SK-N-SH (cell line): ENCODE measurements around the gene PHYKPL. TPM values are rescaled to one million over a fixed set of nuclear protein-coding genes. Genes with fewer than 3 reads are reported as not detected.

ENCODE experiments used
- CTCF ChIA-PET: fragments of 300-600, 350-600 bp; formaldehyde crosslinking; extraction: SDS; loops from one replicate; lab custom pipeline; 2021; lab: Yijun Ruan, JAX
- POLR2A ChIA-PET: fragments of 350-600 bp; sonication (Branson Sonifier 250); formaldehyde crosslinking; extraction: SDS; loops from one replicate; lab custom pipeline; 2020; ENCODE audit warnings: antibody characterized with exemption, inconsistent platforms; lab: Yijun Ruan, JAX
- DNase-seq: peaks from one replicate; pipeline ENCODE4 v3.0.0; 2012
- H2AFZ ChIP-seq: fragments of 200-600 bp; sonication (generic); 2 replicates; pipeline ENCODE4 v1.8.1; 2016; ENCODE audit warnings: antibody characterized with exemption, mild to moderate bottlenecking, low read depth
- H3F3A ChIP-seq: fragments of 200-600 bp; sonication (generic); replicated peaks from 2 replicates; pipeline ENCODE3; 2016; ENCODE audit warnings: antibody characterized with exemption, mild to moderate bottlenecking; ENCODE audit not compliant: insufficient read depth
- H3K27ac ChIP-seq, 2 experiments: fragments of 200-500 bp in 1 of 2; fragments of 200-600 bp in 1 of 2; sonication (Bioruptor generic) in 1 of 2; sonication (generic), shearing (Covaris generic) in 1 of 2; 2 replicates each; pipeline versions ENCODE4 v1.5.1 to v1.6.1; 2014 to 2016; ENCODE audit warnings: low read depth in 2 of 2, inconsistent platforms in 1 of 2, low read length in 1 of 2, mild to moderate bottlenecking in 1 of 2, mixed read lengths in 1 of 2
- H3K27me3 ChIP-seq: fragments of 200-600 bp; sonication (generic), shearing (Covaris generic); 2 replicates; pipeline ENCODE4 v1.6.1; 2016; ENCODE audit warnings: mixed run types; ENCODE audit not compliant: insufficient read depth
- H3K36me3 ChIP-seq, 2 experiments: fragments of 200-500 bp in 1 of 2; fragments of 200-600 bp in 1 of 2; sonication (Bioruptor generic) in 1 of 2; sonication (generic) in 1 of 2; replicated peaks in 1 of 2; 2 replicates each; pipeline versions ENCODE3 to v1.5.1; 2014 to 2016; ENCODE audit warnings: low read length in 1 of 2, mild to moderate bottlenecking in 1 of 2; ENCODE audit not compliant: insufficient read depth in 2 of 2, control insufficient read depth in 1 of 2
- H3K4me1 ChIP-seq, 2 experiments: fragments of 200-500 bp in 1 of 2; fragments of 200-600 bp in 1 of 2; sonication (Bioruptor generic) in 1 of 2; sonication (generic), shearing (Covaris generic) in 1 of 2; 2 replicates each; pipeline versions ENCODE4 v1.5.1 to v1.6.1; 2014 to 2016; ENCODE audit warnings: low read depth in 1 of 2, low read length in 1 of 2, mixed run types in 1 of 2; ENCODE audit not compliant: insufficient read depth in 2 of 2, control insufficient read depth in 1 of 2
- H3K4me2 ChIP-seq: fragments of 200-600 bp; sonication (generic), shearing (Covaris generic); 2 replicates; pipeline ENCODE4 v1.6.1; 2017; ENCODE audit warnings: mixed run types
- H3K4me3 ChIP-seq, 2 experiments: fragments of 200-500 bp in 1 of 2; fragments of 200-600 bp in 1 of 2; sonication (Bioruptor generic) in 1 of 2; sonication (generic), shearing (Covaris generic) in 1 of 2; 2 replicates each; pipeline versions ENCODE4 v1.5.1 to v1.8.1; 2014 to 2016; ENCODE audit warnings: low read depth in 2 of 2, inconsistent platforms in 1 of 2, low read length in 1 of 2, mild to moderate bottlenecking in 1 of 2, mixed read lengths in 1 of 2, moderate library complexity in 1 of 2
- H3K79me2 ChIP-seq: fragments of 200-600 bp; sonication (generic); 2 replicates; pipeline ENCODE4 v1.8.1; 2017; ENCODE audit warnings: mild to moderate bottlenecking; ENCODE audit not compliant: insufficient read depth
- H3K9ac ChIP-seq: fragments of 200-600 bp; sonication (generic); 2 replicates; pipeline ENCODE4 v1.6.1; 2017; ENCODE audit warnings: mixed run types
- H3K9me2 ChIP-seq: fragments of 200-600 bp; sonication (generic); 2 replicates; pipeline ENCODE4 v1.6.1; 2017; ENCODE audit warnings: mixed run types
- H3K9me3 ChIP-seq: fragments of 200-600 bp; sonication (generic); 2 replicates; pipeline ENCODE4 v1.6.1; 2017; ENCODE audit warnings: mixed run types, mild to moderate bottlenecking, moderate library complexity
- H4K20me1 ChIP-seq: fragments of 200-600 bp; sonication (generic); 2 replicates; pipeline ENCODE4 v1.6.1; 2017; ENCODE audit warnings: mild to moderate bottlenecking, mixed run types; ENCODE audit not compliant: insufficient read depth
- CHD2 ChIP-seq: fragments of 150-350 bp; IDR thresholded peaks from 2 replicates; pipeline ENCODE4 v1.6.1; 2018; ENCODE audit warnings: low read length; ENCODE audit not compliant: partially characterized antibody
- EP300 ChIP-seq, 2 experiments: IDR thresholded peaks; 2 replicates each; pipeline versions ENCODE4 v1.4.0 to v1.6.1; 2012; ENCODE audit warnings: borderline replicate concordance in 1 of 2, low read depth in 1 of 2, low read length in 1 of 2
- EZH2phosphoT487 ChIP-seq: fragments of 200-600 bp; sonication (generic); IDR thresholded peaks from 2 replicates; pipeline ENCODE4 v1.6.1; 2017; ENCODE audit warnings: low read depth, mixed run types, mild to moderate bottlenecking, antibody characterized with exemption, moderate library complexity, borderline replicate concordance
- FOXM1 ChIP-seq: IDR thresholded peaks from 2 replicates; pipeline ENCODE4 v1.4.0; 2012; ENCODE audit warnings: low read depth, mild to moderate bottlenecking
- GABPA ChIP-seq: IDR thresholded peaks from 2 replicates; pipeline ENCODE4 v1.4.0; 2012; ENCODE audit warnings: low read depth, mild to moderate bottlenecking
- GATA2 ChIP-seq: sonication (generic); formaldehyde crosslinking; IDR thresholded peaks from 2 replicates; pipeline ENCODE4 v1.5.0; 2020; ENCODE audit warnings: mild to moderate bottlenecking, missing genetic modification reagents
- JUND ChIP-seq: IDR thresholded peaks from 2 replicates; pipeline ENCODE4 v1.4.0; 2012
- MEF2A ChIP-seq: IDR thresholded peaks from 2 replicates; pipeline ENCODE4 v1.4.0; 2012; ENCODE audit warnings: low read depth, borderline replicate concordance
- NFIC ChIP-seq: IDR thresholded peaks from 2 replicates; pipeline ENCODE4 v1.4.0; 2012; ENCODE audit warnings: borderline replicate concordance
- REST ChIP-seq: IDR thresholded peaks from 2 replicates; pipeline ENCODE4 v1.6.1; 2012; ENCODE audit warnings: mild to moderate bottlenecking, low read depth, low read length, moderate library complexity
- RFX5 ChIP-seq: IDR thresholded peaks from 2 replicates; pipeline ENCODE4 v1.6.1; 2012; ENCODE audit warnings: mild to moderate bottlenecking, improper control_type of control experiment, low read length
- TCF12 ChIP-seq: IDR thresholded peaks from 2 replicates; pipeline ENCODE4 v1.4.0; 2012
- TEAD4 ChIP-seq: IDR thresholded peaks from 2 replicates; pipeline ENCODE4 v1.4.0; 2012; ENCODE audit warnings: mild to moderate bottlenecking, borderline replicate concordance; ENCODE audit not compliant: insufficient read depth
- USF2 ChIP-seq: fragments of 150-350 bp; IDR thresholded peaks from 2 replicates; pipeline ENCODE4 v1.6.1; 2017; ENCODE audit warnings: antibody characterized with exemption, low read length, low read depth, borderline replicate concordance
- YY1 ChIP-seq: IDR thresholded peaks from 2 replicates; pipeline ENCODE4 v1.4.0; 2012; ENCODE audit warnings: low read depth, mild to moderate bottlenecking
- WGBS: methylation state at CpG from one replicate; pipeline ENCODE4 v1.1.6; 2017; ENCODE audit warnings: low lambda C conversion rate; 5-methylcytosine and 5-hydroxymethylcytosine counted together
- polyA plus RNA-seq, 3 experiments: library from polyadenylated mRNA; depleted of rRNA; stranded (reverse); fragments of >200 nt; gene quantifications; 2 replicates each; pipeline ENCODE4 v1.2.3, GENCODE V29; 2012
- TF ChIP-seq, protein P1 (sequence below): IDR thresholded peaks from 2 replicates; pipeline ENCODE4 v1.4.0; 2012; ENCODE audit warnings: low read depth, borderline replicate concordance
- TF ChIP-seq, protein P2 (sequence below): fragments of 150-350 bp; IDR thresholded peaks from 2 replicates; pipeline ENCODE4 v1.6.1; 2016; ENCODE audit warnings: mild to moderate bottlenecking, low read depth, low read length
- TF ChIP-seq, protein P3 (sequence below): IDR thresholded peaks from 2 replicates; pipeline ENCODE4 v1.4.0; 2012; ENCODE audit warnings: low read depth

The PHYKPL gene
- polyA plus RNA-seq, 1 of the 3 experiments (the other 2 are of a cell fraction): 46.8 TPM

- TF ChIP-seq, protein P1, sequence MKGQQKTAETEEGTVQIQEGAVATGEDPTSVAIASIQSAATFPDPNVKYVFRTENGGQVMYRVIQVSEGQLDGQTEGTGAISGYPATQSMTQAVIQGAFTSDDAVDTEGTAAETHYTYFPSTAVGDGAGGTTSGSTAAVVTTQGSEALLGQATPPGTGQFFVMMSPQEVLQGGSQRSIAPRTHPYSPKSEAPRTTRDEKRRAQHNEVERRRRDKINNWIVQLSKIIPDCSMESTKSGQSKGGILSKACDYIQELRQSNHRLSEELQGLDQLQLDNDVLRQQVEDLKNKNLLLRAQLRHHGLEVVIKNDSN: no peak
- TF ChIP-seq CHD2: no peak
- TF ChIP-seq MEF2A: no peak
- no peak for TF ChIP-seq GATA2 (CRISPR knock-in tag)
- no peak for TF ChIP-seq EZH2phosphoT487
Observed at GRCh38 chr5:178182158-178182876, 50.3 kb downstream of the PHYKPL start (continued).

- TF ChIP-seq, protein P1: no peak
- TF ChIP-seq RFX5 (no peak), REST (no peak), JUND (no peak), CHD2 (no peak), USF2 (no peak), GABPA (no peak), NFIC (no peak), YY1 (no peak), TCF12 (no peak), EP300 (IDR thresholded peaks at IDR 0.05; ENCODE audit: borderline replicate concordance in 1 of 2, low read depth in 1 of 2, low read length in 1 of 2) (no peak), TEAD4 (no peak), FOXM1 (no peak)
- TF ChIP-seq, protein P2, sequence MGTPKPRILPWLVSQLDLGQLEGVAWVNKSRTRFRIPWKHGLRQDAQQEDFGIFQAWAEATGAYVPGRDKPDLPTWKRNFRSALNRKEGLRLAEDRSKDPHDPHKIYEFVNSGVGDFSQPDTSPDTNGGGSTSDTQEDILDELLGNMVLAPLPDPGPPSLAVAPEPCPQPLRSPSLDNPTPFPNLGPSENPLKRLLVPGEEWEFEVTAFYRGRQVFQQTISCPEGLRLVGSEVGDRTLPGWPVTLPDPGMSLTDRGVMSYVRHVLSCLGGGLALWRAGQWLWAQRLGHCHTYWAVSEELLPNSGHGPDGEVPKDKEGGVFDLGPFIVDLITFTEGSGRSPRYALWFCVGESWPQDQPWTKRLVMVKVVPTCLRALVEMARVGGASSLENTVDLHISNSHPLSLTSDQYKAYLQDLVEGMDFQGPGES: no peak
- TF ChIP-seq, protein P3, sequence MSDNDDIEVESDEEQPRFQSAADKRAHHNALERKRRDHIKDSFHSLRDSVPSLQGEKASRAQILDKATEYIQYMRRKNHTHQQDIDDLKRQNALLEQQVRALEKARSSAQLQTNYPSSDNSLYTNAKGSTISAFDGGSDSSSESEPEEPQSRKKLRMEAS: no peak
- H3K27me3 ChIP-seq: no peaks in the 10 kb centered on the region
- H3K79me2 ChIP-seq: no peaks in the 10 kb centered on the region
- no peak overlapping the region for H3K9ac ChIP-seq
- no peaks in the 10 kb centered on the region for H3K4me1 ChIP-seq
- ChIA-PET CTCF (interaction anchor here (1.1 to 1.4 kb wide), 2 partner anchors 16 to 105 kb away, joined by 3 to 6 read pairs; no protein-coding TSS in a partner anchor), POLR2A (no interaction called here)
- DNase-seq: no peak
- H3K9me3 ChIP-seq: no peaks in the 10 kb centered on the region
- no peak overlapping the region for H3K4me3 ChIP-seq
- H3F3A ChIP-seq: no peaks in the 10 kb centered on the region
- no peaks in the 10 kb centered on the region for H3K36me3 ChIP-seq
- 48% methylated on average over 7 of the region's 9 CpGs for WGBS
- H2AFZ ChIP-seq: no peak overlapping the region
- H3K27ac ChIP-seq: no peak overlapping the region
- no peak overlapping the region for H3K4me2 ChIP-seq
- no peaks in the 10 kb centered on the region for H4K20me1 ChIP-seq
- H3K9me2 ChIP-seq: no peaks in the 10 kb centered on the region
Observed at GRCh38 chr5:178180141-178180863, 52.3 kb downstream of the PHYKPL start.
